Upper lobe of left lung (tissue), 6 donors: ENCODE results near the gene PABPN1L. TPM values are rescaled to one million over a fixed set of nuclear protein-coding genes. Genes with fewer than 3 reads are reported as not detected.

Experiments
- ATAC-seq, 2 donors: fragments of 200-7000 bp; cut with Tn5 transposase; one replicate each; pipeline ENCODE4 v1.9.1; 2022; ENCODE audit warnings: mild to moderate bottlenecking in 2 of 2, moderate library complexity in 2 of 2; ENCODE audit not compliant: low FRiP score in 2 of 2
- DNase-seq, 2 donors: peaks; one replicate each; pipeline ENCODE4 v3.0.0-alpha.2; 2019 to 2020
- H3K27ac ChIP-seq, 4 donors: fragments of 200-600 bp; sonication (generic); one replicate each; pipeline ENCODE4 v1.5.1; 2016 to 2019
- H3K27me3 ChIP-seq, 4 donors: fragments of 200-600 bp; sonication (generic); one replicate each; pipeline ENCODE4 v1.5.1; 2017 to 2019
- H3K36me3 ChIP-seq, 4 donors: fragments of 200-600 bp; sonication (generic); one replicate each; pipeline ENCODE4 v1.5.1; 2016 to 2019
- H3K4me1 ChIP-seq, 4 donors: fragments of 200-600 bp; sonication (generic); one replicate each; pipeline ENCODE4 v1.5.1; 2018 to 2019
- H3K4me3 ChIP-seq, 4 donors: fragments of 200-600 bp; sonication (generic); one replicate each; pipeline ENCODE4 v1.5.1; 2017 to 2019; ENCODE audit warnings: mild to moderate bottlenecking in 2 of 4, moderate library complexity in 1 of 4
- H3K9me3 ChIP-seq, 4 donors: fragments of 200-600 bp; sonication (generic); one replicate each; pipeline ENCODE4 v1.5.1; 2018 to 2019
- EP300 ChIP-seq, 4 donors: sonication (generic); formaldehyde crosslinking; IDR thresholded peaks; one replicate each; pipeline ENCODE4 v1.5.1; 2017; ENCODE audit warnings: antibody characterized with exemption in 4 of 4, control low read depth in 2 of 4
- POLR2A ChIP-seq, 4 donors: fragments of 450-650 bp; IDR thresholded peaks; one replicate each; pipeline ENCODE4 v1.5.1; 2016 to 2017; ENCODE audit warnings: antibody characterized with exemption in 4 of 4, mild to moderate bottlenecking in 2 of 4
- POLR2AphosphoS5 ChIP-seq, 2 donors: sonication (generic); formaldehyde crosslinking; IDR thresholded peaks; one replicate each; pipeline ENCODE4 v1.5.1; 2017; ENCODE audit warnings: antibody characterized with exemption in 2 of 2
- WGBS, 2 donors: methylation state at CpG; one replicate each; pipeline ENCODE4 v1.1.5; 2017 to 2018; 5-methylcytosine and 5-hydroxymethylcytosine counted together
- total RNA-seq, 6 donors: library from RNA; depleted of rRNA in 4 of 6; stranded (reverse); fragments of >200 nt in 4 of 6; gene quantifications; one replicate each; pipeline versions ENCODE4 v1.1.0 to v1.2.1, GENCODE V29; 2016 to 2021
- TF ChIP-seq, protein P1 (sequence below), 6 experiments: fragments of 450-650 bp in 4 of 6; fragments of 200-600 bp in 2 of 6; sonication (generic) in 2 of 6; IDR thresholded peaks; one replicate each; pipeline ENCODE4 v1.5.1; 2016 to 2019; ENCODE audit warnings: antibody characterized with exemption in 6 of 6
- donor health status: DM: no; HTN: no; CAD: no; lungs with moderate emphysema.
- donor health status: DM: no; HTN: yes; CAD: no; lungs with severe emphysema.

PABPN1L gene
- total RNA-seq, 6 donors from 2014 or later: 0.20 TPM; not detected in 5

- no peak for TF ChIP-seq POLR2A (IDR thresholded peaks at IDR 0.05)
- no peak for TF ChIP-seq POLR2AphosphoS5 (IDR thresholded peaks at IDR 0.05)
- no peak for TF ChIP-seq EP300 (IDR thresholded peaks at IDR 0.05)
- TF ChIP-seq, protein P1, sequence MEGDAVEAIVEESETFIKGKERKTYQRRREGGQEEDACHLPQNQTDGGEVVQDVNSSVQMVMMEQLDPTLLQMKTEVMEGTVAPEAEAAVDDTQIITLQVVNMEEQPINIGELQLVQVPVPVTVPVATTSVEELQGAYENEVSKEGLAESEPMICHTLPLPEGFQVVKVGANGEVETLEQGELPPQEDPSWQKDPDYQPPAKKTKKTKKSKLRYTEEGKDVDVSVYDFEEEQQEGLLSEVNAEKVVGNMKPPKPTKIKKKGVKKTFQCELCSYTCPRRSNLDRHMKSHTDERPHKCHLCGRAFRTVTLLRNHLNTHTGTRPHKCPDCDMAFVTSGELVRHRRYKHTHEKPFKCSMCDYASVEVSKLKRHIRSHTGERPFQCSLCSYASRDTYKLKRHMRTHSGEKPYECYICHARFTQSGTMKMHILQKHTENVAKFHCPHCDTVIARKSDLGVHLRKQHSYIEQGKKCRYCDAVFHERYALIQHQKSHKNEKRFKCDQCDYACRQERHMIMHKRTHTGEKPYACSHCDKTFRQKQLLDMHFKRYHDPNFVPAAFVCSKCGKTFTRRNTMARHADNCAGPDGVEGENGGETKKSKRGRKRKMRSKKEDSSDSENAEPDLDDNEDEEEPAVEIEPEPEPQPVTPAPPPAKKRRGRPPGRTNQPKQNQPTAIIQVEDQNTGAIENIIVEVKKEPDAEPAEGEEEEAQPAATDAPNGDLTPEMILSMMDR (IDR thresholded peaks at IDR 0.05): no peak
- H3K27ac ChIP-seq: no peak overlapping the region
- peaks cover 0 to 5% (median 0%) of the 10 kb centered on the region in 4 donors for H3K27me3 ChIP-seq
- ATAC-seq (no peak), DNase-seq (peak in 1 of 2 donors; percentile 71)
- 81 to 83% methylated on average over 21 to 27 of the region's 27 CpGs for WGBS, 2 donors
- H3K9me3 ChIP-seq: no peaks in the 10 kb centered on the region
- no peaks in the 10 kb centered on the region for H3K36me3 ChIP-seq
- no peak overlapping the region for H3K4me3 ChIP-seq
- H3K4me1 ChIP-seq: peaks cover 0 to 5% (median 0%) of the 10 kb centered on the region in 4 donors
Measured at GRCh38 chr16:88868974-88869672, 2.7 kb upstream of the PABPN1L start.

- Histone ChIP-seq H3K4me3 (no peak overlapping the region), H3K36me3 (peaks cover 0 to 8% (median 5%) of the 10 kb centered on the region in 4 donors), H3K27ac (no peak overlapping the region), H3K4me1 (peaks cover 0 to 5% (median 0%) of the 10 kb centered on the region in 4 donors), H3K9me3 (no peaks in the 10 kb centered on the region), H3K27me3 (peaks cover 0 to 5% (median 0%) of the 10 kb centered on the region in 4 donors)
- DNase-seq (peak in 1 of 2 donors; percentile 71), ATAC-seq (no peak)
- 86 to 92% methylated on average over 17 to 24 of the region's 24 CpGs for WGBS, 2 donors
- TF ChIP-seq, protein P1 (IDR thresholded peaks at IDR 0.05): no peak
- TF ChIP-seq POLR2A (IDR thresholded peaks at IDR 0.05): no peak
Measured at GRCh38 chr16:88867581-88868246, 1.3 kb upstream of the PABPN1L start.

GRCh38 chr16:88865742-88866141 lies 718 bp downstream of the PABPN1L start:
- H3K27ac ChIP-seq: no peak overlapping the region
- peak in 1 of 2 donors; percentile 73 for DNase-seq
- H3K27me3 ChIP-seq: peaks cover 0 to 4% (median 0%) of the 10 kb centered on the region in 4 donors
- H3K4me1 ChIP-seq: no peaks in the 10 kb centered on the region
- H3K36me3 ChIP-seq: peaks cover 3 to 28% (median 20%) of the 10 kb centered on the region in 4 donors
- TF ChIP-seq EP300 (IDR thresholded peaks at IDR 0.05) (no peak), POLR2A (IDR thresholded peaks at IDR 0.05) (no peak), POLR2AphosphoS5 (IDR thresholded peaks at IDR 0.05) (no peak)
- TF ChIP-seq, protein P1 (IDR thresholded peaks at IDR 0.05): no peak
- no peak for ATAC-seq
- H3K4me3 ChIP-seq: no peak overlapping the region
- WGBS, 2 donors: 65 to 85% methylated on average over 4 to 14 of the region's 15 CpGs
- no peaks in the 10 kb centered on the region for H3K9me3 ChIP-seq

GRCh38 chr16:88865310-88865709 lies 1.1 kb downstream of the PABPN1L start:
- H3K27me3 ChIP-seq: no peaks in the 10 kb centered on the region
- H3K36me3 ChIP-seq: peaks cover 3 to 32% (median 24%) of the 10 kb centered on the region in 4 donors
- no peaks in the 10 kb centered on the region for H3K4me1 ChIP-seq
- no peak overlapping the region for H3K27ac ChIP-seq
- TF ChIP-seq, protein P1 (IDR thresholded peaks at IDR 0.05): no peak
- TF ChIP-seq POLR2AphosphoS5 (IDR thresholded peaks at IDR 0.05): no peak
- no peak for TF ChIP-seq EP300 (IDR thresholded peaks at IDR 0.05)
- TF ChIP-seq POLR2A (IDR thresholded peaks at IDR 0.05): no peak
- 73 to 75% methylated on average over 9 to 10 of the region's 14 CpGs for WGBS, 2 donors
- H3K9me3 ChIP-seq: no peaks in the 10 kb centered on the region
- ATAC-seq (no peak), DNase-seq (peak in 1 of 2 donors; percentile 67)
- no peak overlapping the region for H3K4me3 ChIP-seq
